Measurements from ENCODE around the gene OTUD4. TPM values are rescaled to one million over a fixed set of nuclear protein-coding genes. Genes with fewer than 3 reads are reported as not detected.
"Not testable (repeated sequence)": the region's sequence is repeated elsewhere in the genome, so short reads cannot be mapped to it uniquely, and the experiment has no call there.

Gene OTUD4, protein sequence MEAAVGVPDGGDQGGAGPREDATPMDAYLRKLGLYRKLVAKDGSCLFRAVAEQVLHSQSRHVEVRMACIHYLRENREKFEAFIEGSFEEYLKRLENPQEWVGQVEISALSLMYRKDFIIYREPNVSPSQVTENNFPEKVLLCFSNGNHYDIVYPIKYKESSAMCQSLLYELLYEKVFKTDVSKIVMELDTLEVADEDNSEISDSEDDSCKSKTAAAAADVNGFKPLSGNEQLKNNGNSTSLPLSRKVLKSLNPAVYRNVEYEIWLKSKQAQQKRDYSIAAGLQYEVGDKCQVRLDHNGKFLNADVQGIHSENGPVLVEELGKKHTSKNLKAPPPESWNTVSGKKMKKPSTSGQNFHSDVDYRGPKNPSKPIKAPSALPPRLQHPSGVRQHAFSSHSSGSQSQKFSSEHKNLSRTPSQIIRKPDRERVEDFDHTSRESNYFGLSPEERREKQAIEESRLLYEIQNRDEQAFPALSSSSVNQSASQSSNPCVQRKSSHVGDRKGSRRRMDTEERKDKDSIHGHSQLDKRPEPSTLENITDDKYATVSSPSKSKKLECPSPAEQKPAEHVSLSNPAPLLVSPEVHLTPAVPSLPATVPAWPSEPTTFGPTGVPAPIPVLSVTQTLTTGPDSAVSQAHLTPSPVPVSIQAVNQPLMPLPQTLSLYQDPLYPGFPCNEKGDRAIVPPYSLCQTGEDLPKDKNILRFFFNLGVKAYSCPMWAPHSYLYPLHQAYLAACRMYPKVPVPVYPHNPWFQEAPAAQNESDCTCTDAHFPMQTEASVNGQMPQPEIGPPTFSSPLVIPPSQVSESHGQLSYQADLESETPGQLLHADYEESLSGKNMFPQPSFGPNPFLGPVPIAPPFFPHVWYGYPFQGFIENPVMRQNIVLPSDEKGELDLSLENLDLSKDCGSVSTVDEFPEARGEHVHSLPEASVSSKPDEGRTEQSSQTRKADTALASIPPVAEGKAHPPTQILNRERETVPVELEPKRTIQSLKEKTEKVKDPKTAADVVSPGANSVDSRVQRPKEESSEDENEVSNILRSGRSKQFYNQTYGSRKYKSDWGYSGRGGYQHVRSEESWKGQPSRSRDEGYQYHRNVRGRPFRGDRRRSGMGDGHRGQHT
- 36.2 TPM for total RNA-seq
- long read RNA-seq, full-length matches to known transcripts: 1 of 5 reads
- long read RNA-seq, partial matches to known transcripts: 2 of 5 reads
- long read RNA-seq, other reads (novel, unspliced or antisense): 2 of 5 reads

DNA sequence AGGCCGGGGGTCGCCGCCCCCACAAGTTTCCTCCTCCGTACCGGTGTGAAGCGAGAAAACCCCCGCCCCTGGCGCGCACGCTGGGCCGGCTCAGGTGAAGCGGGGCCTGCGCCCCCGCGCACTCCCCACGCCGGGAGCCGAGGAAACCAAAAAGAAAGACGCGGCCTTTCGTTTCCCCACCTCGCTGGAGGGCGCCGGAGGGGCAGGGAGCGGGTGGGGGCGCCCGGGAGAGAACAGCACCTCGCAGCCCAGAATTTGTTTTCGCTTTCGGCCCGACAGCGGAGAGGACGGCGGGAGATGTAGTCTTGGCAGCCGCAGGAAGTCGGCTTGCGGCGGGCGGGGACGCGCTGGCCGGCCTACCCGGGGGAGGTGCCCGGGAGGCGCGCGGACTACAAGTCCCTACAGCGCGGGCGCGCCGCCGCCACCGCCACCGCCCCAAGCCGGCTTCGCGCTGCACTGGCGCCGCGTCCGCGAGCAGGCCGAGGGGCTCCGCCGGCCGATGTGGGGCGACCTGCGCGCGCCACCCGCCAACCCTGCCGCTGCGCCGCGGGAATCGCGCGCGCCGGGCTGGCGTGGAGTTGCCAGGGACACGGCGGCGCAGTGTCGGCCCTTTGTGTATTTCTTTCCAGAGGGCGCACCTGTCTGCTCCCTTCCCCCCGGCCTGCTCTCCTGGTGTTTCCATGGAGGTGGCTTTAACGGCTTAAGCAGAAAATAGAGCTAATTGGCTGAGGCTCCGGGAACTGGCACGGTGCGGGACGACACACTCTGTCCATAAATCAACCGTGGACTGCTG is at the start of gene OTUD4:
Gene OTUD4, minus strand, starts transcription at position 292 of the 793 bp plus-strand sequence. CDS start 616 bp downstream, outside the sequence.
- DNase-seq: peak; percentile 97
- intact Hi-C loops (cut with DNase I): no loop called here
- ATAC-seq (ENCODE audit: poor library complexity): peak; percentile 96

DNA sequence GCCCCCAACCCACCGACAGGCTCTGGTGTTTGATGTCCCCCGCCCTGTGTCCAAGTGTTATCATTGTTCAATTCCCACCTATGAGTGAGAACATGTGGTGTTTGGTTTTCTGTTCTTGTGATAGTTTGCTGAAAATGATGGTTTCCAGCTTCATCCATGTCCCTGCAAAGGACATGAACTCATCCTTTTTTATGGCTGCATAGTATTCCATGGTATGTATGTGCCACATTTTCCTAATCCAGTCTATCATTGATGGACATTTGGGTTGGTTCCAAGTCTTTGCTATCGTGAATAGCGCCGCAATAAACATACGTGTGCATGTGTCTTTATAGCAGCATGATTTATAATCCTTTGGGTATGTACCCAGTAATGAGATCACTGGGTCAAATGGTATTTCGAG is 42.8 kb upstream of the OTUD4 start:
- intact Hi-C loops (cut with DNase I); DNase-seq; ATAC-seq (ENCODE audit: poor library complexity): not testable (repeated sequence)

DNA sequence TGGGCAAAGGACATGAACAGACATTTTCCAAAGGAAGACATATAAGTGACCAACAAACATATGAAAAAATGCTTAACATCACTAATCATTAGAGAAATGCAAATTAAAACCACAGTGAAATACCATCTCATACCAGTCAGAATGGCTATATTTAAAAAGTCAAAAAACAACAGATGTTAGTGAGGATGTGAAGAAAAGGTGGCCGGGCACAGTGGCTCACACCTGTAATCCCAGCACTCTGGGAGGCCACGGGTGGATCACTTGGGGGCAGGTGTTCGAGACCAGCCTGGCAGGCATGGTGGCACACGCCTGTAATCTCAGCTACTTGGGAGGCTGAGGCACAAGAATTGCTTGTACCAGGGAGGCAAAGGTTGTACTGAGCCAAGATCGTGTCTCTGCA is 41.1 kb upstream of the OTUD4 start:
- DNase-seq; ATAC-seq (ENCODE audit: poor library complexity); intact Hi-C loops (cut with DNase I): not testable (repeated sequence)

DNA sequence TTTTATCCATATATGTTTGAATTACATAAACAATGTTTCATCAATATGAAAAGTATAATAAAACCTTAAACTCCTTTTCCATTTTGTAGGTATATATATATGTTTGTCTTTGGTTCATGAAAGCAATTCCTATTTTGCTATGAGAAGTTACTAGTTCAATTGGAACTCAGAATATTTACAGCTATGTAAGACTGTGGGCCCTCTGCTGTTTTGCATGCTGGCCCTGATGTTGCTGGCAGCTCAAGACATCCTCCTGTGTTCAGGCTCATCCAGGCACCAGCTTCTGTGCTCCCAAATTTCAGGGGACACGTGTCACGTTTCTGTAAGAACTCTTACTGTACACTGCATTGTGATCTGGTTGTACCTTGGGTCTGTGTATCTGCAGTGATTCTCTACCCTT is 38.7 kb upstream of the OTUD4 start:
- intact Hi-C loops (cut with DNase I): no loop called here
- ATAC-seq (ENCODE audit: poor library complexity) (no peak), DNase-seq (no peak)

DNA sequence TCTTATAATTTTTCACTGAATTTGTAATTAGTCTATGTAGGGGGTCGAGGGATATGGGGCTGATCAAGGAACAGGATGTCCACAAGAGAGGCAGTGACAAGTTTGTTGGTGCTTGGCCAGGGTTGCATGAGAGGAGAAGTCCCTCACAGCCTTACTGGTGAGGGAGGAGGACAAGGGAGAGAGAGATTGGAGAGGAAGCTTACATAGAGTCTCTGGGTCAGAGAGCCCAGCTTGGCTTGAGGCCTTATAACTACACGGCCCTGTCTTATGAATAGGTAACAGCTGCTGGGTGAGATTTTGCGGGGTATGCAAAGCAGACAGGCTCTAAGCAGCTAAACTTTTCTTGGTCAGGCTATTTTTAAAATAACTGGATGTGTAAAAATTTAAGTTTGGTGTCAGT is 37.9 kb upstream of the OTUD4 start:
- peak; percentile 73 for ATAC-seq (ENCODE audit: poor library complexity)
- no peak for DNase-seq
- intact Hi-C loops (cut with DNase I): no loop called here

DNA sequence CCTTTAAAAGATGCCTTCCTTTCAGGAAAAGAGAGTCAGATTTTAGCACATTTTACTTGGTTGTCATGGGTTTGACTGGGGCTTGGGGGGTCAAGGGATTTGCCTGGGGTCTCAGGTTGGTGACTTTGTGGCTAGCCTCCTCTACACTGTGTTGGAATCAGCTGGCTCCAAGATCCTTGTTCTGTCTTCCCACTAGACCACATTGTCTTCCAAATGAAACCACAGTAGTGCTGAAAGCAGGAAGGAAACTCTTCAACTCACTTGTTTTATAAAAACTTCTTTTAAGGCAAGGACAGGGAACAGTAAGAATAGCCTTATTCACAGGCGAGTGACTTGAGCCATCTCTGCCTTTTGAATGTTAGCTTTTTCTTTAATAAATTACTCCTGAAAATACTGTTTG is 37.0 kb upstream of the OTUD4 start:
- ATAC-seq (ENCODE audit: poor library complexity) (no peak), DNase-seq (no peak)
- intact Hi-C loops (cut with DNase I): no loop called here

DNA sequence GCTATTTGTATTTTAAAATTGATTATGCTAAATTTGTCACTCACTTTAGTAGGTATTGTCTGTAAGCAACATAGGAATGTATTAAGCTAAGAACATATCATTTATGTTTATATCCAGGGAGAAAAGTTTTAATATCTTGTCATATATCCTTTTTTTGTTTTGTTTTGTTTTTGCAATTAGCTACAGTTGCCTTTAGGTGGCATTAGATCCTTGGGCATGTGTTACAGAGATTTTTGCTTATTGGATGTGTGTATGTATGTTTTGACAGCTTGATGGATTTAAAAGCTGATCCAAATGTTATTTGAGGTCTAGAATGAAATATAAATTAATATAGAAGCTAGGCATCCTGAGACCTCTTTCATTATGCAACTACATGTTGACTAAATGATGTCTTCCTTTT is 36.1 kb upstream of the OTUD4 start:
- intact Hi-C loops (cut with DNase I): no loop called here
- DNase-seq: no peak
- peak; percentile 41 for ATAC-seq (ENCODE audit: poor library complexity)

DNA sequence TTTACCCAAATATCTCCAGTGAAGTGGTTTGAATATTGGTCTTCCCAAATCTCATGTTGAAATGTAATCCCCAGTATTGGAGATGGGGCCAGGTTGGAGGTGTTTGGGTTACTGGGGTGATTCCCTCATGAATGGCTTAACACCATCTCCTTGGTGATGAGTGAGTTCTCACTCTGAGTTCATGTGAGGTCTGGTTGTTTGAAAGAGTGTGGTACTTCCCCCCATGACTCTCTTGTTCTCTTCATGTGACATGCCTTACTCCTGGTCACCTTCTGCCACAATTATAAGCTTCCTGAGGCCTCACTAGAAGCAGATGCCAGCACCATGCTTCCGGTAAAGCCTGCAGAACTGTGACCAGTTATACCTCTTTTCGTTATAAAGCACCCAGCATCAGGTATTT is 32.9 kb upstream of the OTUD4 start:
- DNase-seq (no peak), ATAC-seq (ENCODE audit: poor library complexity) (no peak)
- intact Hi-C loops (cut with DNase I): no loop called here

DNA sequence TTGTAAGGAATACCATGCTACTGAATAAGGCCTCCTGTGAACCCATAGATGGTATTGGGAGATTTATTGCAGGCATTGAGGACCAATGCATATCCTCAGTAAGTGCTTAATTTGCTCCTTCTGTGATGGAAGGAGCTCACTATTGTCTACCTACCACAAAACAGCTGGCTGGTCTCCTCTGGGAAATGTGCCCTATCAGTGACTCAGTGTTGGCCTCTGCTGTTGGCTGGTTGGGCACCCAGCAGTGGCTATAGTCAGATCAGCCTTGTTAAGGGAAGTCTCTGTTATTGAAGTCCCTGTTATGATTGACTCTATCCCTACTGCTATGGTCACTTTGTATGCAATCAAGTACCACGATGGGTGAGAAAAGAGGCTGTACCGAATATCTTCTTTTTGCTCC is 27.5 kb upstream of the OTUD4 start:
- ATAC-seq (ENCODE audit: poor library complexity): no peak
- intact Hi-C loops (cut with DNase I): no loop called here
- DNase-seq: no peak

DNA sequence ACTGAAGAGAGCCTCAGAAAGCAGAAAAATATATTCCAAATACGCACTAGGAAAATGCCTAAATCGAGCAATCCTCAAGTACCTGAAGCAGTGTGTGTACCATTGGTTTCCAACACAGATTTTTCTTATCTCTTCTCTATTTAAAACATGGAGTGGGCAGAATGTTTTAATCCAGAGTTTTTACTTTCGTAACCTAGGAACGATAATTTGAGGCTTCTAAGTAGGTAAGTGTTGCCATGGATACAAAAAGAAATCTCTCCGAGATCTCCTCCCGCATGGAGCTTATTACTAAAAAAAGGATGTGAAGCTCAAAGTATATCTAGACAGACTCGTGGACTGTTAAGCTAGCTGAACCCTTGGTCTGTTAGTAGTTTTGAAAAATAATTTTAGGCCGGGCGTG is 23.0 kb upstream of the OTUD4 start:
- intact Hi-C loops (cut with DNase I): no loop called here
- DNase-seq (no peak), ATAC-seq (ENCODE audit: poor library complexity) (no peak)

DNA sequence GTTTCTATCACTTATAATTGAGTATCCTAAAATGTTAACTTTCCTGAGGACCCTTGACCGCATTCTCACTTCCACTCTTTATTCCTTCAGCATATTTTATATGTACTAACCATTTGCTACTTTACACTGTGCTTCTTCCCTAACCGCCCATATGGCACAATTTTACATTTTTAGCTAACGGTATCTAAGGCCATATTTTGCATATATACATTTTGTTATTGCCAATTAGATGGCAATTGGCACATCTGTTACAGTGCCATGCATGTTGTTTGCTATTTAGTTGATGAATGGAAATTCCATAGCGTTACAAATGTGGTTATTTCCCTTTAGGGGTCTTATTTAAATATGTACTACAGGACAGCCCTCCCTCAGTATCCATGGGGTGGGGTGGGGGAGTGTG is 20.0 kb upstream of the OTUD4 start:
- intact Hi-C loops (cut with DNase I): no loop called here
- ATAC-seq (ENCODE audit: poor library complexity) (no peak), DNase-seq (no peak)

DNA sequence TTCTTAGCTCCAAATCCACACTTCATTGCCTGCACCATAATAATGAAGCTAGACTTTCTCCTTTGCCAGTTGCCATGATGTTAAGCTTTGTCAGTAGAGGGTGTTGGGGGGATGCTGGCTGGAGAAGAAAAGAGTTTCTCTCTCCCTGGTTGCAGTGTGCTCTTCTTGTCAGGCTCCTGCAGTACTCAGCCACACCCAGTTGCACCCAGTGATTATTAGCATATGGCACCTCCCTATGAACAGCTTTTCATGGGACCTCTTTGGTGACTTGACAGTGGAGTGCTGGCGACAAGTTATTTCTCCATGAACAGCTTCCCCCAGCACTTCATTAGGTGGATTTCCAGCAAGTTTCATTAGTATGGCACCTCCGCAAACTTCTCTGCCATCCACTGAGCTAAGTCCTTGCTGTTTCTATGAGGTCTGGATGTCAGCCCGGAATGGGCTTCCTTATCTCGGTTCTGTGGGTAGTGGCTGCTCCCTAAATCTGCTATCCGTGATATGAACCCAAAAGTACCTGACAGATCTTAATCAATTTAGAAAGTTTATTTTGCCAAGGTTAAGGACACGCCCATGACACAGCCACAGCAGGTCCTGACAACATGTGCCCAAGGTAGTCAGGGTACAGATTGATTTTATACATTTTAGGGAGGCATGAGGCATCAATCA is 18.8 kb upstream of the OTUD4 start:
- no peak for ATAC-seq (ENCODE audit: poor library complexity)
- intact Hi-C loops (cut with DNase I): no loop called here
- no peak for DNase-seq

DNA sequence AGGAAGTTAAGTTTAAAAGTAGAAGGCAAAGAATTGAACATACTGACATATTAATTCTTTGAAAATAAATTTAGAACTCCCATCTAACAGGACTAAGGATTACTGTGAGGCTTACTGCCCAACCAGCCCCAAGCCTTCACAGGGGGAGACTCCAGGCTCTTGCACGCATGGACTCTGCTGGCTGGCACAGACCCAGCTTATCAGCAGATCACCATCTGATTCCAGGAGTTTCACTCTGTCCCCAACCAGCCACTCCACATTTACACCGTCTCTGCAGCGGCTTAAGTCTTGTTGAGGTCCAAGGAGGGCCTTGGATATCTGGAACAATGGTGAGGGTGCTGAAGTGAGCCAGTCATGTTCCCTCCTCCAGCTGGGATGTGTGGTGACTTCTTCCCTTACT is 16.4 kb upstream of the OTUD4 start:
- ATAC-seq (ENCODE audit: poor library complexity) (no peak), DNase-seq (no peak)
- intact Hi-C loops (cut with DNase I): no loop called here

DNA sequence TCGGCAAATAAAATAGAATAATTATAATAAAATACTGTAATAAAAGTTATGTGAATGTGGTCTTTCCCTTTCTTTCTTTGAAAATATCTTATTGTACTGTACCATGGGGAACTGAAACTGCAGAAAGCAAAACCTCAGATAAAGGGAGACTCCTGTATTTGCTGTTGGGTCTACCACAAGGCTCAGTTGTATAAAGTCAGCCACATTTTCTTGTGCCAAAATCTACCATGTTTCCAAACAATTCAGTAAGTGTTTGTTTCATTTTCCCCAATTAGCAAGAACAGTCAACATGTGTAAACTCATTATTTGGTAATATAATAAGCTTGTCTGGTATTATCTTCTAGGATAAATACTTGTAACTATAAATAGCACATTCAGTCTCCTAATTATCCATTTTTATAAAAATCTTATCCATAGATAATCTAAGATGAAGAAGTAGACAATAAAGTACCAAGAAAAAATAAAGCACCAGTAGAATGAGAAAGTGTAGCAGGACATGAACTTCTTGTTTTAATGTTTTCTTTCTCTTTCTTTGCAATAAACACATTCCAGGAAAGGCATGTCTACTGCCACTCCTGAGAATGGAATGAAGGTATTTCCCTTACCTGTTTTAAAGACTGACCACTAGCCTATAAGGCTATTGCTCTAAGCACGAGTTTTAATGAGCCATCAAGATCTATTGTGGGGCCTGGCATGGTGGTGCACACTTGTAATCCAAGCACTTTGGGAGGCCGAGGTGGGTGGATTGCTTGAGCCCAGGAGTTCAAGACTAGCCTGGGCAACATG is 15.0 kb upstream of the OTUD4 start:
- DNase-seq (no peak), ATAC-seq (ENCODE audit: poor library complexity) (no peak)
- intact Hi-C loops (cut with DNase I): no loop called here

DNA sequence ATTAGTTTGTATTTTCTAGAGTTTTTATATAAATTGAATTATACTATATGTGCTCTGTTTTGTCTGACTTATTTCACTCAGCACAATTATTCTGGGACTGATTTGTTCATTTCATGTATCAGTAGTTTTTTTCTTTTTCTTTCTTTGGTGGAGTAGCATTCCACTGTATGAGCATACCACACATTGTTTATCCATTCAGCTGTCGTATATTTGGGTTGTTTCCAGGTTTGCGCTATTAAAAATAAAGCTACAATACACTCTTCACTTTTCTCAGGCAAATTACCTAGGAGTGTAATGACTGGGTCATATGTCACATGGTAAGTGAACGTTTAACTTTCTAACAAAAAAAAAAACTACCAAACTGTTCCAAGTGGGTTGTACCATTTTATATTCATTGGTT is 9.6 kb upstream of the OTUD4 start:
- intact Hi-C loops (cut with DNase I): no loop called here
- DNase-seq: no peak
- no peak for ATAC-seq (ENCODE audit: poor library complexity)

DNA sequence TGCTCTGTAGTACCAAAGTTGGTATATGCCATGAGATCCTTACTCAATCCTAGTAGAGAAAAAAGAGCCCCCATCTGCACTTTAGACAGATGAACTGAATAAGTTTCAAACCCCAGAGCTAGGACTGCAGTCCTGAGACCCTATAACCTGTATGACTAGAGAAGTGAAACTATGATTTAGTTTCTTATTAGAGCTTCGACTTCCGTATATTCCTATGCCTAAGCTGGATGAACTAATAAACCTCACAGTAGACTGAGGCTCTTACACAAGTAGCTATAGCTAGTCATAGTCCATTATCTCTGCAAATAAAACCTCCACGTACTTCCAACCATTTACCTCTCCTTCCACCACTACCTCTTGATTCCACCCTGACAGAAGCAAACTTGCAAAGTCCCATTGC is 6.3 kb upstream of the OTUD4 start:
- ATAC-seq (ENCODE audit: poor library complexity): no peak
- no peak for DNase-seq
- intact Hi-C loops (cut with DNase I): no loop called here

DNA sequence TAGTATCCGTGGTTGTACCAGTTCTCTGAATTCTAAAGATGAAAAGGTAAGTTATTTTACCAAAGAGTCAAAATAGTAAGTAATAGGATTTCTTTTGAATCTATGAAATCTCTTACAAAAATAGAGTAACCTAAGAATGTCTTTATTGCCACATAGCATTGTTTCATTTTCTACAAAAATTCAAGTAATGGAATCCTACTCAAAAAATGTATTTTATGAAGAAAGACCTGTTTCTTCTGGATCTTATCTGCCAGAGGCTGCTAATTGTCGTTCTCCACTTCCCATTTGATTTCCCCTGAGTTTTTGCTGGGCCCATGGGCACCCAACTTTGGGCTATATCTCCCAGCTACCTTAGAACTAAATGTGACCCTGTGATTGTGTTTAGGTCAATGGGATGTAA is 3.2 kb upstream of the OTUD4 start:
- intact Hi-C loops (cut with DNase I): no loop called here
- ATAC-seq (ENCODE audit: poor library complexity) (no peak), DNase-seq (no peak)
